ENCODE results near the gene TPRG1L. TPM values are rescaled to one million over a fixed set of nuclear protein-coding genes. Genes with fewer than 3 reads are reported as not detected.

TPRG1L gene
- total and polyA plus RNA-seq, 3 donors from 2014 or later, result 30.6 to 40.9 (median 33.3) TPM

DNA sequence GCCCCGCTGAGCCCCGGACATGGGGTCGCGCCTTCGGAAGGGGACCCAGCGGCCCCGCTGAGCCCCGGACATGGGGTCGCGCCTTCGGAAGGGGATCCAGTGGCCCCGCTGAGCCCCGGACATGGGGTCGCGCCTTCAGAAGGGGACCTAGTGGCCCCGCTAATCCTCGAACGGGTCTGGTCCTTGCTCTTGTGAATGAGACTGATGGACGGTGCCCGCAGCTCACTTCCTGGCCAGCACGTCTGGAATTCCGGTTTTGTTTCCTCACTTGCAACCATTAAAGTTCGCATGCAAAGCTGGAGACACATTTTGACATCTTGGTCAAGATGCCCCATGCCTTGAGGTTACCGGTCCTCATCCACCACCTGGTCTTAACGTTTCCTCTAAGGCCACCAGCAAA, 19.5 kb downstream of the TPRG1L start:
- no peaks in the 10 kb centered on the region for H3K9me3 ChIP-seq
- no peak for DNase-seq
- TF ChIP-seq, protein P1, sequence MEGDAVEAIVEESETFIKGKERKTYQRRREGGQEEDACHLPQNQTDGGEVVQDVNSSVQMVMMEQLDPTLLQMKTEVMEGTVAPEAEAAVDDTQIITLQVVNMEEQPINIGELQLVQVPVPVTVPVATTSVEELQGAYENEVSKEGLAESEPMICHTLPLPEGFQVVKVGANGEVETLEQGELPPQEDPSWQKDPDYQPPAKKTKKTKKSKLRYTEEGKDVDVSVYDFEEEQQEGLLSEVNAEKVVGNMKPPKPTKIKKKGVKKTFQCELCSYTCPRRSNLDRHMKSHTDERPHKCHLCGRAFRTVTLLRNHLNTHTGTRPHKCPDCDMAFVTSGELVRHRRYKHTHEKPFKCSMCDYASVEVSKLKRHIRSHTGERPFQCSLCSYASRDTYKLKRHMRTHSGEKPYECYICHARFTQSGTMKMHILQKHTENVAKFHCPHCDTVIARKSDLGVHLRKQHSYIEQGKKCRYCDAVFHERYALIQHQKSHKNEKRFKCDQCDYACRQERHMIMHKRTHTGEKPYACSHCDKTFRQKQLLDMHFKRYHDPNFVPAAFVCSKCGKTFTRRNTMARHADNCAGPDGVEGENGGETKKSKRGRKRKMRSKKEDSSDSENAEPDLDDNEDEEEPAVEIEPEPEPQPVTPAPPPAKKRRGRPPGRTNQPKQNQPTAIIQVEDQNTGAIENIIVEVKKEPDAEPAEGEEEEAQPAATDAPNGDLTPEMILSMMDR (IDR thresholded peaks at IDR 0.05), result no peak
- TF ChIP-seq POLR2A (IDR thresholded peaks at IDR 0.05), result no peak
- 73 to 86% methylated on average over 8 to 12 of the region's 25 CpGs for WGBS, 2 donors
- no peak overlapping the region for H3K4me3 ChIP-seq
- intact Hi-C loops (cut with DNase I; ENCODE audit: low total_unique reads), result no loop called here
- H3K4me1 ChIP-seq, result no peaks in the 10 kb centered on the region
- no peaks in the 10 kb centered on the region for H3K27me3 ChIP-seq
- no peaks in the 10 kb centered on the region for H3K36me3 ChIP-seq (ENCODE audit: low read depth, missing control alignments)
- no peak overlapping the region for H3K27ac ChIP-seq

DNA sequence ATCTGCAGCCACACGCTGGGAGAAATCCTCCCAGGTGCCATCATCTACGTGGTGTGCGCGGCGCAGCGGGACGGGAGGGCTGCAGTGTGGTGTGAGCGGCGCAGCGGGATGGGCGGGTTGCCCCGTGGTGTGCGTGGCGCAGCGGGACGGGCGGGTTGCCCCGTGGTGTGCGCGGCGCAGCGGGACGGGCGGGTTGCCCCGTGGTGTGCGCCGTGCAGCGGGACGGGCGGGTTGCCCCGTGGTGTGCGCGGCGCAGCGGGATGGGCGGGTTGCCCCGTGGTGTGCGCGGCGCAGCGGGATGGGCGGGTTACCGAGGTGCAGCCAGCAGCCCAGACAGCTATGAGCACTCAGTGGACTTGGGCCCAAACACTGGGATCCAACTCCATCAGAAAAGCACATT, 20.4 kb downstream of the TPRG1L start:
- H3K36me3 ChIP-seq (ENCODE audit: low read depth, missing control alignments), result no peaks in the 10 kb centered on the region
- no peaks in the 10 kb centered on the region for H3K27me3 ChIP-seq
- H3K9me3 ChIP-seq, result no peaks in the 10 kb centered on the region
- H3K4me3 ChIP-seq, result no peak overlapping the region
- no peaks in the 10 kb centered on the region for H3K4me1 ChIP-seq
- intact Hi-C loops (cut with DNase I; ENCODE audit: low total_unique reads), result no loop called here
- DNase-seq, result no peak
- 65 to 80% methylated on average over 31 to 37 of the region's 43 CpGs for whole genome bisulfite sequencing, 2 donors
- TF ChIP-seq POLR2A (IDR thresholded peaks at IDR 0.05), result no peak
- TF ChIP-seq, protein P1 (IDR thresholded peaks at IDR 0.05), result no peak
- H3K27ac ChIP-seq, result no peak overlapping the region

DNA sequence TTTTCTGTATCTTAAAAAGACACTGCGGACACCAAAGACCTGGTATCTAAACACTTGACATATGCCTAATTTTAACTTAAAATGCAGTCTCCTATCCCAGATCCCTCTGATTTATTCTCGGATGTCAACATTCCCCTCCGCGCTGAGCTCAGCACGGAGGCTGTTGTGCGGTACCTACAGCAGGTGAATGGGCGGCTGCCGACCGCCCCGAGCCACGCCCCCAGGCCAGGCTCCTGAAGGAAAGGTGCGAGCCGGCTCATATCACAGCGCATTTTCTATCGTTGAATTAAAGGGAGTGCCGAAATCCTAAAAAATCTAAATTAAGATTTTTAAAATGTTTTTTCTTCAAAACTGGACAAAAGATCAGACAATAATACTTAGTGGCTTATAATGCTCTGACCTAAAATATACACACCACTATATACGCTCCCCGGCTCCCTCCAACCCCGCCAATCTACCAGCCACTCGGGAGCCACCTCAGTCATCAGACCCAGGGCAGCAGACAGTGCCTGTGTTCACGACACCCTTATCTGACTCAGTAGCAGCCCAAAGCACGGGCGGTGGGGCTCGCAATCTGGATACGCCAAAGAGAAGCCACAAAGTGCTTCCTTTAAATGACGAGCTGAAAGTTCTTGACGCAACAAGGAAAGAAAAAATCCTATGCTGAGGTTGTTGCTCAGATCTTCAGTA, 21.0 kb downstream of the TPRG1L start:
- Histone ChIP-seq H3K27me3 (no peaks in the 10 kb centered on the region), H3K36me3 (ENCODE audit: low read depth, missing control alignments) (no peaks in the 10 kb centered on the region), H3K4me3 (no peak overlapping the region), H3K27ac (no peak overlapping the region), H3K4me1 (no peaks in the 10 kb centered on the region), H3K9me3 (no peaks in the 10 kb centered on the region)
- DNase-seq, result no peak
- 84 to 86% methylated on average over 27 of the region's 27 CpGs for WGBS, 2 donors
- intact Hi-C loops (cut with DNase I; ENCODE audit: low total_unique reads), result no loop called here
- no peak for TF ChIP-seq POLR2A (IDR thresholded peaks at IDR 0.05)
- TF ChIP-seq, protein P1 (IDR thresholded peaks at IDR 0.05), result no peak

DNA sequence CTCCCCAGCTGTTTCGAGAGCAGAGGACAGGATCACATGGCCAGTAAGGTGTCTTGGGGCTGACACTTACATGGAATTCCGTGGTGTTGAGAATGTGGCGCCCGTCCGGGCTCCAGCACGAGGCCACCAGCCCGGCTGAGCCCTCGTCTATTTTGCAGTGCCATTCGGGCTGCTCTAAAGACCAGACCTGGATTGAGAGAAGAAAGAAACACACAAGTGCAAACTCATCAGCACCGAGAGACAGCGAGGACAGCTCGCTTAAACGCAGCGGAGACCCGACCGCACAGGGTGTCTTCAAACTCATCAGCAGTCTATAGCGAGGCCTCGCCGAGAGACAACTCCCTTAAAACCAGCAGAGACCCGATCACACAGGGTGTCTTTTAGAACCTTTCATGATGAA, 21.8 kb downstream of the TPRG1L start:
- no peak for DNase-seq
- H3K4me3 ChIP-seq, result no peak overlapping the region
- TF ChIP-seq, protein P1 (IDR thresholded peaks at IDR 0.05), result no peak
- TF ChIP-seq POLR2A (IDR thresholded peaks at IDR 0.05), result no peak
- H3K4me1 ChIP-seq, result no peaks in the 10 kb centered on the region
- no peaks in the 10 kb centered on the region for H3K9me3 ChIP-seq
- intact Hi-C loops (cut with DNase I; ENCODE audit: low total_unique reads), result no loop called here
- H3K27me3 ChIP-seq, result no peaks in the 10 kb centered on the region
- H3K36me3 ChIP-seq (ENCODE audit: low read depth, missing control alignments), result no peaks in the 10 kb centered on the region
- 93 to 96% methylated on average over 19 to 20 of the region's 20 CpGs for WGBS, 2 donors
- no peak overlapping the region for H3K27ac ChIP-seq

All from testis (tissue), 3 donors.